ENCODE results near the gene MMEL1.

Gene MMEL1

DNA sequence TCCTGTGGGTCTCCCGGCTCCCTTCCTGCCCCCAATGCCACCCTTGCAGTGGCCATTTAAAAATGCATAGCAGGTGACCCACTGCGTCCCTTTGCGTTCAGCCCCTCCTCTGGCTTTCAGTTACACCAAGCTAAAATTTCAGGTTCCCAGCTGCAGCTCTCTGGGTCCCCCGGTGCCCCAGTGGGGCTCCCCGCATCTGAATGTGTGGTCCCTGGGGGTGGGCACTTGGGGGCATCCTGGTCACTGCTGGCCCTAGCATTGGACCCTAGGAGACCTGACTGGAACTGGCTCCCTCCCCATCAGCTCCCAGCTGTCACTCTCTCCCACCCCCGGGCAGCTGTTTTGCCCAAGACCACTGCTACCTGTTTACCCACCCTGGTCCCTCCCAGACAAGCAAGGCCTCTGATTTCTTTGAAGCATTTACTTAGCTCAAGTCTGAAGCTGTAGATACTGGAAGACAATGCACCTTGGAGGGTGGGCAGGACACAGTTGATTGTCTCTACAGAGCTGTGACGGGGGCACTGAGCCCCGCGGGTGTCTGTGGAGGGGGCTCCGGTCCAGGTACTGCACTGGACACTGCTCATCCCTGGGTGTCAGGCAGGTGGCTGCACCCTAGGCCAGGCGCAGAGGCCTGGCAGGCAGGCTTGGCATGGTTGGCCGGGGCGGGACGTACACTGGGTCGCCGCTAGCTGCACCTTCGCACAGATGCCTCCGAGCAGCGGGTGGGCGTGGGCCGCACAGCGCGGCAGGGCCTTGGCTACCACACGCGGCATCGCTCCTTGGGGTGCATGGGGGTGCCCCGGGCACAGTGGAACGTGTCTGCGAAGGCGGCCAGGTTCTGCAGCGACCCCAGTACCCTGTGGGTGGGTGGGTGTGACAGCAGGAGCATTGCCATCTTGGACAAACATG, 42.3 kb downstream of the MMEL1 start:
- no peak overlapping the region for H3K9ac ChIP-seq (ENCODE audit: low read depth in 1 of 2, low read length in 2 of 2)
- H3K36me3 ChIP-seq (ENCODE audit: control insufficient read depth in 1 of 2, insufficient read depth in 2 of 2, low read length in 2 of 2), result peaks cover 0 to 19% of the 10 kb centered on the region in 2 donors
- no peak overlapping the region for H3K4me3 ChIP-seq (ENCODE audit: low read depth in 1 of 2, low read length in 2 of 2)
- H3K27me3 ChIP-seq (ENCODE audit: control insufficient read depth in 1 of 2, insufficient read depth in 2 of 2, low read length in 2 of 2), result no peaks in the 10 kb centered on the region
- H3K9me3 ChIP-seq (ENCODE audit: control insufficient read depth in 1 of 2, low read length in 2 of 2), result no peaks in the 10 kb centered on the region
- peaks cover 22 to 37% of the 10 kb centered on the region in 2 donors for H3K4me1 ChIP-seq (ENCODE audit: control insufficient read depth in 1 of 2, insufficient read depth in 2 of 2, low read length in 2 of 2)
- H3K27ac ChIP-seq (ENCODE audit: low read depth, low read length), result no peak overlapping the region

DNA sequence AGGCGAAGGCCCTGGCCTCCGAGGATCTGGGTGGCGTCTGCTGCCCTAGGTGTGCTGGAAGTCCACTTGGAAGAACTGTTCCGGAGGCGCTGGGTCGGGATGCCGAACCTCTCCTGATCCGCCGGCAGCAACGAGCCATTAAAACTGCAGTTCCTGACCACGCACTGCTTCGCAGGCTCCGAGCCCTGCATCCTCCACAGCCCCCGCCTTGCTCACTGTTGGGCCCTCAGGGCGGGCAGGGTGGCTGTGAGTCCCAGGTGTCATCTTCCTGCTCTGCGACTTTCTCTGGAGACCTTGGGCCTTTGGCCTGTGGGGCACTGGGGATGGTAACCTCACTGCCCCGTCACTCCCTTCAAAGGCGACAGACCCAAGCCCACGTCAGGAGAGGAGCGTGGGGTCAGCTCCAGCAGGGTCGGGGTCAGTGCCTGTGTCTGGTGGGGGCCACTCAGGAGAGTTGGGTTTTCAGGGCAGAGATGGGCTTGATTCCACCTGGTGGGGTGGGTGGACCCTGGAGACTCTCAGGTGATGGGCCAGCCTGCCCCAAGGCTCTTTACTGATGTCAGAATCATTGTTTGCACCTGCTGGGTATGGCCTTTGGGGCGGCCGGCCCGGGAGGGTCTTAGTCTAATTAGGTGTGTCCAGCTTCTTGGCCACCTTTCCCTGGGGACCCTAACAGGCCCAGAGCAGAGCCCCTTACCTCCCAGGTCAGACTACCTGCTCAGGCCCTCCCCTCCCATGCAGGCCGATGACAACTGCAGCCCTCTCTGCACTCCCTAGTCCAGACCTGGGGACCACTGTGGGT, 43.2 kb downstream of the MMEL1 start:
- Histone ChIP-seq H3K4me1 (ENCODE audit: control insufficient read depth in 1 of 2, insufficient read depth in 2 of 2, low read length in 2 of 2) (peaks cover 30 to 46% of the 10 kb centered on the region in 2 donors), H3K4me3 (ENCODE audit: low read depth in 1 of 2, low read length in 2 of 2) (no peak overlapping the region), H3K9ac (ENCODE audit: low read depth in 1 of 2, low read length in 2 of 2) (no peak overlapping the region)

DNA sequence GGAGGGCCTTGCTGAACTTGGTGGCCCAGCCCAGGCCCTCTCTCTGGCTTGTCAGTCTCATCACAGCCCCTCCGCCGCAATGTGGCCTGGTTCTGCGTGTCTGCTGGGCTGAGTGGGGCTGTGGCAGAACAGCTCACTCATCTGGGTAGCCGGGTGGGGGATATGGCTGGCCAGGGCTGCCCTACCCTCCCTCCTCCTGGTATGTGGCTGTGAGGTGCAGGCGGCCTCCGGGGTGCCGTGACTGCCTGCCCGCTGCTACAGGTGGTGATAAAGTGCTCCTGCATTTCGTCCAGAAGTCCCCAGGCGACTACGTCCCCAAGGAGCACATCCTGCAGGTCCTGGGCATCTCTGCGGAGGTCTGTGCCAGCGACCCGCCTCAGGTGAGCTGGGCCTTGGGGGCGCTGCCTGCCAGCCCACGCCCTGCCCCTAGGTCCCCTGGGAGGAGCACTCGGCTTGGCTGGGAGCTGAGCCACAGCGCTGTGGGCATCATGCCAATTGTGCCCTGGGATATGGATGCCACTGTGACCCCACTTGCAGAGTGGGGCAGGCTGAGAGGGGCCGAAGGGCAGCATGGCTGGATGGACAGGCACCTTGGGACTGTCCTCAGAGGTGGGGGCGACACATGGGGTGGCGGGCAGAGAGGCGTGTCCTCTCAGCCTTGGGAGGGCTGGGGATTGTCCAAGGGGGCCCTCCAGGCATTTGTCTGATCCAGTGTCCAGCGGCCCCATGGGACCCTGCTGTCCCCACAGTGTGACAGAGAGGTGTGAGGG, 44.0 kb downstream of the MMEL1 start:
- H3K9me3 ChIP-seq (ENCODE audit: control insufficient read depth in 1 of 2, low read length in 2 of 2), result no peaks in the 10 kb centered on the region
- H3K4me3 ChIP-seq (ENCODE audit: low read depth in 1 of 2, low read length in 2 of 2), result no peak overlapping the region
- peak overlapping the region in 1 of 2 donors; percentile 18 for H3K9ac ChIP-seq (ENCODE audit: low read depth in 1 of 2, low read length in 2 of 2)
- H3K27me3 ChIP-seq (ENCODE audit: control insufficient read depth in 1 of 2, insufficient read depth in 2 of 2, low read length in 2 of 2), result no peaks in the 10 kb centered on the region
- peaks cover 0 to 19% of the 10 kb centered on the region in 2 donors for H3K36me3 ChIP-seq (ENCODE audit: control insufficient read depth in 1 of 2, insufficient read depth in 2 of 2, low read length in 2 of 2)
- H3K4me1 ChIP-seq (ENCODE audit: control insufficient read depth in 1 of 2, insufficient read depth in 2 of 2, low read length in 2 of 2), result peaks cover 32 to 48% of the 10 kb centered on the region in 2 donors
- H3K27ac ChIP-seq (ENCODE audit: low read depth, low read length), result no peak overlapping the region

More for the DNA sequence above, 43.2 kb downstream of the MMEL1 start:
- no peak overlapping the region for H3K27ac ChIP-seq (ENCODE audit: low read depth, low read length)
- no peaks in the 10 kb centered on the region for H3K9me3 ChIP-seq (ENCODE audit: control insufficient read depth in 1 of 2, low read length in 2 of 2)
- no peaks in the 10 kb centered on the region for H3K27me3 ChIP-seq (ENCODE audit: control insufficient read depth in 1 of 2, insufficient read depth in 2 of 2, low read length in 2 of 2)
- H3K36me3 ChIP-seq (ENCODE audit: control insufficient read depth in 1 of 2, insufficient read depth in 2 of 2, low read length in 2 of 2), result peaks cover 0 to 19% of the 10 kb centered on the region in 2 donors

DNA sequence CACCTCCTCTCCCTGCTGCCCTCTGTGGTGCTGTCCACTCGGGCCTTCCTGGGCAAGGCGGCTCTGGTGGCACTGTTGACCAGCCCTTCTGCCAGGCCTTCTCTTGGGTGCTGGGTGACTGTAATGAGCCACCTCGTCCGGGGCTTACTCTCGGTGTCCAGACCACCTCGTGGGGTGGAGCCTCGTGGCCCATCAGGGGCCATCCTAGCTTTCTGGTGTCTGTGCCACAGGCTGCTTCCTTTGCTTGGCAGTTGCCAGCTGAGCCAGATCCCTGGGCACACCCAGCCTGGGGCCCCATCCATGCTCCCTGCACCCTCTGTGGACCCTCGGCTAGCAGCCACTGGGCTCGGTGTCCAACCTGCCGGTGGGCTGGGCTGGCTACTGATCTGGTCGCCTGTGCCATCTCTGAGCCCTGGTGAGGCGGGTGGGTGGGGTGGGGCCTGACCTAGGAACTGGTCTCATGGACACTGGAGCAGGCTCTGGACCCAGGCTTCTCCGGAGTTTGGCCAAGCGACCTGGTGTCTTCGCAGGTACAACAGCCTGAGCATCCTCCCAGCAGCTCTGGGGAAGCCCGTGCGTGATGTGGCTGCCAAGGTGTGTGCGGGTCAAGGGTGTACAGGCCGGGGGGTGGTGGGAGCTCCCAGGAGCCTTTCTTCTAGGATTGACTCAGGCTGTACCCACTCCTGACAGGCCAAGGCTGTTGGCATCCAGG, 44.8 kb downstream of the MMEL1 start:
- peaks cover 30 to 47% of the 10 kb centered on the region in 2 donors for H3K4me1 ChIP-seq (ENCODE audit: control insufficient read depth in 1 of 2, insufficient read depth in 2 of 2, low read length in 2 of 2)
- H3K9ac ChIP-seq (ENCODE audit: low read depth in 1 of 2, low read length in 2 of 2), result peak overlapping the region; percentile 43 to 70
- no peak overlapping the region for H3K27ac ChIP-seq (ENCODE audit: low read depth, low read length)
- peaks cover 0 to 19% of the 10 kb centered on the region in 2 donors for H3K36me3 ChIP-seq (ENCODE audit: control insufficient read depth in 1 of 2, insufficient read depth in 2 of 2, low read length in 2 of 2)
- no peaks in the 10 kb centered on the region for H3K9me3 ChIP-seq (ENCODE audit: control insufficient read depth in 1 of 2, low read length in 2 of 2)
- H3K27me3 ChIP-seq (ENCODE audit: control insufficient read depth in 1 of 2, insufficient read depth in 2 of 2, low read length in 2 of 2), result no peaks in the 10 kb centered on the region
- peak overlapping the region; percentile 74 to 92 for H3K4me3 ChIP-seq (ENCODE audit: low read depth in 1 of 2, low read length in 2 of 2)

DNA sequence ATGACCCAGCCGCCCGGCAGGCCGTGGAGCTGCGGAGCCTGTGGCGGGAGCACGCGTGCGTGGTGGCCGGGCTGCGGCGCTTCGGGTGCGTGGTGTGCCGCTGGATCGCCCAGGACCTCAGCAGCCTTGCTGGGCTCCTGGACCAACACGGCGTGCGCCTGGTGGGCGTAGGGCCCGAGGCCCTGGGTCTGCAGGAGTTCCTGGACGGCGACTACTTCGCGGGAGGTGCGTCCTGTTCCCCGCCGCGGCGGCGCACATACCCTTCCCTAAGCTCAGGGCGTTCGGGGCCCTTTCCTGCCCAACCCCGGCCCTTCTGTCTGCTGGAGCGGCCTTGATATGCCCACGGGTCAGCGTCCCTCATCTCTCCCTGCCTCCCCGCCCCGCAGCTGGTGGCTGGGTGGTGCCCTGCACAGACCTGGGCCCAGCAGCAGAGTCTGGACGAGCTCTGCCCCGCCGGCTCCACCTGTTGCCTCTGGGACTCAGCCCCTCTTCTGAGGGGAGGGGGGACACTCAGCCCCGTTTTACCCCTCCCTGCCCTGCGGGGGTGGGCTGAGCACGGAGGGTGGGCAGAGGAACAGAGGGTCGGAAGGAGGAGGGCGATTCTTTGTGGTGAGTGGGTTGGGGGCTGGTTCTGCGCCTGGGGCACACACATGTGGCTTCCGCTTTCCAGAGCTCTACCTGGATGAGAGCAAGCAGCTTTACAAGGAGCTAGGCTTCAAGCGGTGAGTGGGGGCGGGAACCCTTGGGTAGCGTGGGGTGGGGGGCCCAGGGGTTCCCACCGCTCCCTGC, 45.6 kb downstream of the MMEL1 start:
- no peak overlapping the region for H3K27ac ChIP-seq (ENCODE audit: low read depth, low read length)
- H3K9me3 ChIP-seq (ENCODE audit: control insufficient read depth in 1 of 2, low read length in 2 of 2), result no peaks in the 10 kb centered on the region
- peaks cover 27 to 42% of the 10 kb centered on the region in 2 donors for H3K4me1 ChIP-seq (ENCODE audit: control insufficient read depth in 1 of 2, insufficient read depth in 2 of 2, low read length in 2 of 2)
- peaks cover 0 to 19% of the 10 kb centered on the region in 2 donors for H3K36me3 ChIP-seq (ENCODE audit: control insufficient read depth in 1 of 2, insufficient read depth in 2 of 2, low read length in 2 of 2)
- H3K4me3 ChIP-seq (ENCODE audit: low read depth in 1 of 2, low read length in 2 of 2), result peak overlapping the region; percentile 74 to 92
- peak overlapping the region; percentile 70 to 91 for H3K9ac ChIP-seq (ENCODE audit: low read depth in 1 of 2, low read length in 2 of 2)
- H3K27me3 ChIP-seq (ENCODE audit: control insufficient read depth in 1 of 2, insufficient read depth in 2 of 2, low read length in 2 of 2), result no peaks in the 10 kb centered on the region

DNA sequence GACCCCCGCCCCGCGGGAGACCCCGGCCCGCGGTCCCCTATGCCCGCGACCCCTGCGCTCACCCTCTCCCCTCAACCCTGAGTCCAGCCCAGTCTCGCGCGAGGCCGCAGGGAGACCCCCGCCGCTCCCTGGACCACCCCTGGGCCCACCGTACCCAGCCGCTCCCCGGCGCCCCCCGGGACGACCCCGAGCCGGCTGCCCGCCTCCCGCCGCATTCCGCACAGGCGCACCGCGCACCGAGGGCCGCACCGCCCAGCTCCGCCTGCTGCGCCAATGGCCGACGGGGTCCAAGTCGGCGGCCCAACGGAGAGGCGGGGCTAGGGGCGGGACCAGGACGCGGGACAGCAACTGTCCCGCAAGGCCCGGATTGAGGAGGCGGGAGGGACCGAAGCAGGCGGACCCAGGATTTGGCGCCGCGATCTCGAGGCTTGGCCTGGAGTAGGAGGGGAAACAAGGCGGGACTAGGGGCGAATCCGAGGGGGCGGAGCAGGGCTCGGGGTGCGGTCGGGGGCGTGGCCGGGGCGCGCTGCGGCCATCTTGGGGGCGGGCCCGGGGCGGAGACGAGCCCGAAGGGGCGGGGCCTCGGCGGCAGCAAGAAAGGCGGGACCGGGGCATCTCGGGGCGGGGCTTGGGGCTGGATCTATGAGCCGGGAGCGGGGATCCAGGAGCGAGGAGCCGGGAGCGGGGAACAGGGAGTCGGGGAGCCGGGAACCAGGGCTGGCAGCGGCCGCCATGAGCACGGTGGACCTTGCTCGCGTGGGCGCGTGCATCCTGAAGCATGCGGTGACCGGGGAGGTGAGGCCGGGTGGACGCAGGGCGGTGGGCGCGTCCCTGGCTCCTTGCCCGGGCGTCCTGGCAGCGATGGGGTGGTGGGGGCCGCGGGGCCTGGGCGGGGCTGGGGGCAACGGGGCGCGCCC, 46.4 kb downstream of the MMEL1 start, which contains the start of gene PRXL2B:
Gene PRXL2B, plus strand, starts transcription at position 624 of the 917 bp plus-strand sequence. Its CDS starts 109 bp downstream, at position 733.
- Histone ChIP-seq H3K4me1 (ENCODE audit: control insufficient read depth in 1 of 2, insufficient read depth in 2 of 2, low read length in 2 of 2) (peaks cover 27 to 42% of the 10 kb centered on the region in 2 donors), H3K36me3 (ENCODE audit: control insufficient read depth in 1 of 2, insufficient read depth in 2 of 2, low read length in 2 of 2) (peaks cover 0 to 19% of the 10 kb centered on the region in 2 donors), H3K27ac (ENCODE audit: low read depth, low read length) (peak within 1 kb of the TSS; percentile 98), H3K9me3 (ENCODE audit: control insufficient read depth in 1 of 2, low read length in 2 of 2) (no peaks in the 10 kb centered on the region), H3K27me3 (ENCODE audit: control insufficient read depth in 1 of 2, insufficient read depth in 2 of 2, low read length in 2 of 2) (no peaks in the 10 kb centered on the region), H3K4me3 (ENCODE audit: low read depth in 1 of 2, low read length in 2 of 2) (peak within 1 kb of the TSS; percentile 87 to 92), H3K9ac (ENCODE audit: low read depth in 1 of 2, low read length in 2 of 2) (peak within 1 kb of the TSS; percentile 96 to 98)

DNA sequence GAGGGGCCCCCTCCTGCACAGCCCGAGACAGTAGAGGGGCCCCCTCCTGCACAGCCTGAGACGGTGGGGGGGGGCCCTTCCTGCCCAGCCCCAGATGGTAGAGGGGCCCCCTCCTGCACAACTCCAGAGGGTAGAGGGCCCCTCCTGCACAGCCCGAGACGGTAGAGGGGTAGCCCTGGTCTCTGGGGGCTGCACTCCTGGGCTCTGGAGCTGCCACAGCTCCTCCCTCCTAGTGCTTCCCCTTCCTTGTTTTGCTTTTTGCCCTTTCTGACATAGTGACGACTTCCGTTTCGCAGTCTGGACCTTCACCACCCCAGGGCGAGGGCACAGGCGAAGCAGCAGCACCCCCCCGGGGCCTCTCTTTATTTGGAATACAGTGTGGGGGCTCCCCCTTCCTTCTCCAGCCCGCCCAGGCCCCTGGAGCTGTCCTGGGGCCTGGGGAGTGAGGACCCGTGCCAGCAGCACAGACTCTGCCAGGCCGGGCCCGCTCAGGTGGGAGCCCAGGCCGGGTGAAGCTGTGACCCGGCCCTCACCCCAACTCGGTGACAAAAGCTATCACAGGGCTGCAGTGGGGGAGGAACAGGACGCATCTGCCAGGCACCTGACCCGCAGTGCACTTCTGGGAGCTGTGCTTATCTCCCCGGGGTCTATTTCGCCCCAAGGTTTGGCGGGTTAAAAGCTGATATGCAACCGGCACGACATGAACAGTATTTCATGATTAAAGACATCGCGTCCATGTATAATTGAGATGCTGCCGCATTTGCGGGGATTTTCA, 47.3 kb downstream of the MMEL1 start:
- peak overlapping the region; percentile 98 for H3K27ac ChIP-seq (ENCODE audit: low read depth, low read length)
- peaks cover 0 to 16% of the 10 kb centered on the region in 2 donors for H3K36me3 ChIP-seq (ENCODE audit: control insufficient read depth in 1 of 2, insufficient read depth in 2 of 2, low read length in 2 of 2)
- H3K4me3 ChIP-seq (ENCODE audit: low read depth in 1 of 2, low read length in 2 of 2), result peak overlapping the region; percentile 87 to 88
- no peaks in the 10 kb centered on the region for H3K27me3 ChIP-seq (ENCODE audit: control insufficient read depth in 1 of 2, insufficient read depth in 2 of 2, low read length in 2 of 2)
- no peaks in the 10 kb centered on the region for H3K9me3 ChIP-seq (ENCODE audit: control insufficient read depth in 1 of 2, low read length in 2 of 2)
- H3K9ac ChIP-seq (ENCODE audit: low read depth in 1 of 2, low read length in 2 of 2), result peak overlapping the region; percentile 96 to 98
- H3K4me1 ChIP-seq (ENCODE audit: control insufficient read depth in 1 of 2, insufficient read depth in 2 of 2, low read length in 2 of 2), result peaks cover 30 to 42% of the 10 kb centered on the region in 2 donors
